ENCODE measurements around the gene ZNF124. TPM values are rescaled to one million over a fixed set of nuclear protein-coding genes. Genes with fewer than 3 reads are reported as not detected.

The ZNF124 gene
- total and polyA plus RNA-seq, 3 donors from 2014 or later: 12.9 to 22.0 (median 17.3) TPM

DNA sequence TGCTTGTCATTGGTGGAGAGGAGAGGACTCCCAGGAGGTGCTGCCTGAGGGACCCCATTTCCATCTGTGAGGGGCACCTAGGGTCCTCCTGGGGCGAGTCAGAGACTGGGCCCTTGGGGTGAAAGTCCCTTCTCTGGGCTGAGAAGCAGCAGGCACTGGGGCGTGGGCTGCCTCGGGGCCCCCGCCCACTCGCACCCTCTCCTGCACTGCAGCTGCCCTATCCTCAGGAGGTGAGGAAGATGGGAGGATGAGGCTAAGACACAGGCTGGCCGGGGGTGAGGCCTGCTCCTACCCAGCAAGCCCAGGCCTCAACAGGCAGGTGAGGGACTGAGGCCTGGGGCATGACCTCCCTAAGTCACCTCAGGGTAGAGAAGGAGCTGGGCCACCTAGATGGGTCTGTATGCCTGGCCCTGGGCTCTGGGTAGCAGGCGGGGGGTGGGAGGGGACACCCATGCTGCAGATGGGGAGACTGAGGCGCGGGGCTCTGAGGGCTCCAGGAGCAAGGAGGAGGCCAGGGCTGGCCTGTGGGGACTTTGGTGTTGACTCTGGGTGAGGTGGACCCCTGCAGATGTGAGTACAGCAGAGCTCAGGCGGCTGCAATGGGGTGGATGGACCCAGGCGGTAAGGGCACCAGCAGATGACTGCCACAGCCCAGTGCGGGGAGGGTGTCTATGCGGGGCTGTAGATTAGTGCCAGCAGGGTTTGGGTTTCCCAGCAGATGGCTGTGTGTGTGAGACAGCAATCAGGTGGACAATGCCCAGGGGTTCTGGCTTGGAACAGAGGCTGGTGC is 57.3 kb downstream of the ZNF124 start:
- intact Hi-C loops (cut with DNase I; ENCODE audit: low total_unique reads): no loop called here

DNA sequence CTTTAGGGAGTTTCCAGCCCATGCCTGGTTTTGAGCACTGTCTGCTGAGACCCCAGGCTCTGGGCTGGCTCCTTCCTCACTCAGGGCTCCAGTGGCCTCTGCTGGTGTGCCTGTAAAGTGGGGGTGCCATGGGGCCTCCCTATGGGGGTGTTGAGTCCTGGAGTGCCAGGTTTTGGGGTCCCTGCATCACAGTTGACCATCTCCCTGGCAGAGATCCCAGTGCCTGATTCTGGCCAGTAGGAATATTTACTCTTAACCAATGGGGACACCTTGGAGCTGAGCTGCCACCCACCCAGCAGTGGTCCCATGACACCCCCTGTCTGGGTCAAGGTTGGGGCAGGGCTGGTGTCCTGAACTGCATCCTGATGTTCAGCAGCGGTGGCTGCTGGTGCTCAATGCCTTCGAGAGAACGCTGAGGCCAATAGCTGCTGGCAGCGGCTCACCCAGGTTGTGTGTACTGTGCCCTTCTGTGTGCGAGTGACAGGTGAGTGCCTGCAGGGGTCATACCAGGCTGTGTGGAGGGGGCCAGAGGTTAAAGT is 58.0 kb downstream of the ZNF124 start:
- Histone ChIP-seq H3K9me3 (no peaks in the 10 kb centered on the region), H3K4me3 (no peak overlapping the region), H3K27ac (no peak overlapping the region), H3K27me3 (no peaks in the 10 kb centered on the region), H3K4me1 (peaks cover 14% of the 10 kb centered on the region), H3K36me3 (ENCODE audit: low read depth, missing control alignments) (no peaks in the 10 kb centered on the region)
- no peak for DNase-seq
- TF ChIP-seq, protein P1, sequence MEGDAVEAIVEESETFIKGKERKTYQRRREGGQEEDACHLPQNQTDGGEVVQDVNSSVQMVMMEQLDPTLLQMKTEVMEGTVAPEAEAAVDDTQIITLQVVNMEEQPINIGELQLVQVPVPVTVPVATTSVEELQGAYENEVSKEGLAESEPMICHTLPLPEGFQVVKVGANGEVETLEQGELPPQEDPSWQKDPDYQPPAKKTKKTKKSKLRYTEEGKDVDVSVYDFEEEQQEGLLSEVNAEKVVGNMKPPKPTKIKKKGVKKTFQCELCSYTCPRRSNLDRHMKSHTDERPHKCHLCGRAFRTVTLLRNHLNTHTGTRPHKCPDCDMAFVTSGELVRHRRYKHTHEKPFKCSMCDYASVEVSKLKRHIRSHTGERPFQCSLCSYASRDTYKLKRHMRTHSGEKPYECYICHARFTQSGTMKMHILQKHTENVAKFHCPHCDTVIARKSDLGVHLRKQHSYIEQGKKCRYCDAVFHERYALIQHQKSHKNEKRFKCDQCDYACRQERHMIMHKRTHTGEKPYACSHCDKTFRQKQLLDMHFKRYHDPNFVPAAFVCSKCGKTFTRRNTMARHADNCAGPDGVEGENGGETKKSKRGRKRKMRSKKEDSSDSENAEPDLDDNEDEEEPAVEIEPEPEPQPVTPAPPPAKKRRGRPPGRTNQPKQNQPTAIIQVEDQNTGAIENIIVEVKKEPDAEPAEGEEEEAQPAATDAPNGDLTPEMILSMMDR (IDR thresholded peaks at IDR 0.05): no peak
- TF ChIP-seq POLR2A (IDR thresholded peaks at IDR 0.05): no peak
- 90 to 92% methylated on average over 2 to 5 of the region's 5 CpGs for WGBS, 2 donors
- intact Hi-C loops (cut with DNase I; ENCODE audit: low total_unique reads): no loop called here

More for the DNA sequence above, 57.3 kb downstream of the ZNF124 start:
- Histone ChIP-seq H3K27ac (no peak overlapping the region), H3K4me3 (no peak overlapping the region), H3K9me3 (no peaks in the 10 kb centered on the region), H3K27me3 (no peaks in the 10 kb centered on the region), H3K36me3 (ENCODE audit: low read depth, missing control alignments) (no peaks in the 10 kb centered on the region), H3K4me1 (peaks cover 14% of the 10 kb centered on the region)
- no peak for TF ChIP-seq POLR2A (IDR thresholded peaks at IDR 0.05)
- WGBS, 2 donors: 83 to 93% methylated on average over 7 to 13 of the region's 13 CpGs
- DNase-seq: no peak

DNA sequence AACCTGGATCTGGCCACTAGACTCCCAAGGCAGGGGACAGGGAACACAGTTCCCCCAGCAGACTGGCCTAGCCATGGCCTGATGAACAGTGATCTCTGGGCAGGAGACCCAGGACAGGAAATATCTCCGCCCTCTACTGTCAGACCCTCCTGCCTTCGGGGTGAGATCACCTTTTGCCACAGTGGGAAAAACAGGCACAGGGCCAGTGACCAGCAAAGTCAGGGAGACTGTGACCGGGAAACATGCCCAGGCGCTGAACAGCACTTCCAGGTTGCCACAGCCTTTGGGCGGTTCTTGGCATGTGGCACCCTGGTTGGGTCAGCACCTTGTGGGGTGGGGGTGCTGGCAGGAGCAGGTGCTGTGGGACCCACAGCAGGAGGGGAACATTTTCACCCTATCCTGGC is 58.7 kb downstream of the ZNF124 start:
- TF ChIP-seq, protein P1 (IDR thresholded peaks at IDR 0.05): no peak
- TF ChIP-seq POLR2A (IDR thresholded peaks at IDR 0.05): no peak
- WGBS, 2 donors: 45 to 77% methylated on average over 2 to 5 of the region's 5 CpGs
- no peak for DNase-seq
- peaks cover 14% of the 10 kb centered on the region for H3K4me1 ChIP-seq
- no peaks in the 10 kb centered on the region for H3K9me3 ChIP-seq
- H3K27me3 ChIP-seq: no peaks in the 10 kb centered on the region
- H3K4me3 ChIP-seq: no peak overlapping the region
- intact Hi-C loops (cut with DNase I; ENCODE audit: low total_unique reads): no loop called here
- no peak overlapping the region for H3K27ac ChIP-seq
- H3K36me3 ChIP-seq (ENCODE audit: low read depth, missing control alignments): no peaks in the 10 kb centered on the region

DNA sequence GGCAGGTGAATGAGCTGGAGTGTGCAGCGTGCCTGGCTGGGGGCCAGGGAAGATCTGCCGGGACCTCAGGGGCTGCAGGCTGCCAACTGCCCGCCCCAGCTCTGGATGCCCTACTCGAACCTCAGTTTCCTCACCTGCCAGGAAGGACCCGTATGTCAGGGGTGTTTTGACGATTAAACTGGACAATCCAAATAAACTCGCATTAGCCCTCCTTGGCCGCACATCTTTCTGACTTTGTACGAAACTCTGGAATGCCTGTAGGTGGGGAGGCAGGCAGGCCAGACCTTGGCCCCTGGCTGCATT is 59.4 kb downstream of the ZNF124 start:
- WGBS, 2 donors: 28 to 29% methylated on average over 9 of the region's 9 CpGs
- Histone ChIP-seq H3K27ac (peak overlapping the region in 1 of 2 donors; percentile 55), H3K4me3 (peak overlapping the region; percentile 71 to 74), H3K36me3 (ENCODE audit: low read depth, missing control alignments) (no peaks in the 10 kb centered on the region), H3K4me1 (peaks cover 14% of the 10 kb centered on the region), H3K27me3 (no peaks in the 10 kb centered on the region), H3K9me3 (no peaks in the 10 kb centered on the region)
- intact Hi-C loops (cut with DNase I; ENCODE audit: low total_unique reads): no loop called here
- no peak for DNase-seq
- TF ChIP-seq, protein P1 (IDR thresholded peaks at IDR 0.05): no peak

DNA sequence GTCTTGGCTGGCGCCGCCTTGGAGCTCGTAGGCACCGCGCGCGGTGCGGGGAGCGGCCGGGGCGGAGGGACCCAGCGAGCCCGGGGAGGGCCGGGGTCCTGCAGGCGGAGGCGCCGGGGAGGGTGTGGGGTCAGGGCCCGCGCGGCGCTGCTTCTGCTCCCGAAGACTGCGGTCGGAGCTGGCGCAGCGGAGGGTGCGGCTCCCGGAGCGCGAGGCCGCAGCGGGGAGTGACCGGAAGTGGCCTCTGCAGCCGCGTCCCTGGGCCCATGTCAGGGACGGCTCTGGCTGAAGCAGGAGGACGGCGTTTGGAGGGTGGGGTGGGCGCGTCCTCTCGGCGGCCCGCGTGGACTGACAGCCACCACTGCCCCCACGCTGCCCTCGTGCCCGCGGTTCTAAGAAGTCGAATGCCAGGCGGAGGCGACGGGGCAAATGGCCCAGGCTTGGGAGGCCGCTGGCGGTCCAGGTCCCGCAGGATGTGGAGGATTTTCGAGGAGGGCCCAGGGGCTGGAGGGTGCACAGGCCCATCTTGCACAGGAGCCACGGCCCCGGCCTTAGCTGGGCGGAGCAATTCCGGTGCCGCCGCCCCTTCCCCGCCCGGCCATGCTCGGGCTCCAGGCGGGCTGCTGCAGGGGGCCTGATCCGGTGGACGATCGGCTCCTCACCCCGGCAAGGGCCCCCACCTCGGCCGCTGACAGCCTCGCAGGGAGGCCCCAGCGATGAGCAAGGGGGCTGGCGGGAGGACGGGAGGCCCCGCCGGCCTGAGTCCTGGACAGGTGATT is 59.9 kb downstream of the ZNF124 start:
- H3K27ac ChIP-seq: peak overlapping the region; percentile 55 to 67
- peaks cover 14% of the 10 kb centered on the region for H3K4me1 ChIP-seq
- H3K4me3 ChIP-seq: peak overlapping the region; percentile 71 to 74
- peak; percentile 75 for DNase-seq
- 2% methylated on average over 20 to 52 of the region's 78 CpGs for WGBS, 2 donors
- intact Hi-C loops (cut with DNase I; ENCODE audit: low total_unique reads): no loop called here
- TF ChIP-seq, protein P1 (IDR thresholded peaks at IDR 0.05): no peak
- TF ChIP-seq POLR2A (IDR thresholded peaks at IDR 0.05): no peak
- no peaks in the 10 kb centered on the region for H3K27me3 ChIP-seq
- H3K36me3 ChIP-seq (ENCODE audit: low read depth, missing control alignments): no peaks in the 10 kb centered on the region
- H3K9me3 ChIP-seq: no peaks in the 10 kb centered on the region
